Activated CD4-positive, alpha-beta T cell treated with anti-CD3 and anti-CD28 coated beads, Interleukin-2, Interleukin-6, amounts not matched to agents 100 ng/mL and 50 ng/mL, durations not matched to agents 16 hours and 8 hours (primary cell): ENCODE results near the gene GSTM3.
A peak's percentile ranks its signal among the peaks of the same experiment; 100 is the strongest.
"Not testable (repeated sequence)": the region's sequence is repeated elsewhere in the genome, so short reads cannot be mapped to it uniquely, and the experiment has no call there.

Source experiments
- DNase-seq: peaks from one replicate; pipeline ENCODE4 v3.0.0-alpha.2; 2020

Gene GSTM3

GRCh38 chr1:109773900-109774485 lies 33.2 kb upstream of the GSTM3 start:
- DNase-seq = no peak

GRCh38 chr1:109773203-109773899 lies 32.5 kb upstream of the GSTM3 start:
- DNase-seq = peak; percentile 81

- no peak for DNase-seq
These were observed 31.9 kb upstream of the GSTM3 start for GRCh38 chr1:109772658-109773202.

GRCh38 chr1:109771712-109772657 lies 31.1 kb upstream of the GSTM3 start:
- no peak for DNase-seq

- DNase-seq = no peak
These were observed 29.7 kb upstream of the GSTM3 start for GRCh38 chr1:109770331-109771095.

- no peak for DNase-seq
These were observed 28.7 kb upstream of the GSTM3 start for GRCh38 chr1:109769330-109770078.

- DNase-seq = no peak
These were observed 28.0 kb upstream of the GSTM3 start for GRCh38 chr1:109768820-109769219.

GRCh38 chr1:109768335-109768650 lies 27.5 kb upstream of the GSTM3 start:
- DNase-seq = no peak

- no peak for DNase-seq
These were observed 26.9 kb upstream of the GSTM3 start for GRCh38 chr1:109767637-109768334.

GRCh38 chr1:109766991-109767636 lies 26.3 kb upstream of the GSTM3 start:
- not testable (repeated sequence) for DNase-seq

GRCh38 chr1:109765896-109766615 lies 25.2 kb upstream of the GSTM3 start:
- DNase-seq = no peak

- no peak for DNase-seq
These were observed 24.6 kb upstream of the GSTM3 start for GRCh38 chr1:109765483-109765815.

- DNase-seq = no peak
These were observed 24.0 kb upstream of the GSTM3 start for GRCh38 chr1:109764561-109765482.

GRCh38 chr1:109763646-109764415 lies 23.0 kb upstream of the GSTM3 start, which contains the start of gene EPS8L3:
Gene EPS8L3, minus strand, starts transcription at chr1:109763923. Its CDS starts 2,174 bp downstream, at chr1:109761749.
- no peak for DNase-seq

- DNase-seq = no peak
These were observed 22.2 kb upstream of the GSTM3 start for GRCh38 chr1:109762821-109763645.

GRCh38 chr1:109762039-109762585 lies 21.3 kb upstream of the GSTM3 start:
- DNase-seq = no peak
